Stomach (tissue), 4 donors: ENCODE data around the gene HLA-DOA.

Experiments
- CTCF ChIP-seq, 7 experiments: fragments of 450-650 bp in 4 of 7; fragments of 200-600 bp in 3 of 7; sonication (generic) in 3 of 7; IDR thresholded peaks; one replicate each; pipeline ENCODE4 v1.5.1; 2016 to 2019; ENCODE audit warnings: antibody characterized with exemption in 7 of 7, control low read depth in 2 of 7, mild to moderate bottlenecking in 1 of 7
- EP300 ChIP-seq: sonication (generic); formaldehyde crosslinking; IDR thresholded peaks from one replicate; pipeline ENCODE4 v1.6.1; 2017; ENCODE audit warnings: antibody characterized with exemption
- POLR2A ChIP-seq, 4 donors: fragments of 450-650 bp; IDR thresholded peaks; one replicate each; pipeline ENCODE4 v1.6.1; 2016; ENCODE audit warnings: antibody characterized with exemption in 4 of 4, control low read depth in 2 of 4, mild to moderate bottlenecking in 1 of 4, moderate library complexity in 1 of 4
- POLR2AphosphoS5 ChIP-seq, 3 donors: sonication (generic); formaldehyde crosslinking; IDR thresholded peaks; one replicate each; pipeline ENCODE4 v1.6.1; 2016; ENCODE audit warnings: antibody characterized with exemption in 3 of 3

DNA sequence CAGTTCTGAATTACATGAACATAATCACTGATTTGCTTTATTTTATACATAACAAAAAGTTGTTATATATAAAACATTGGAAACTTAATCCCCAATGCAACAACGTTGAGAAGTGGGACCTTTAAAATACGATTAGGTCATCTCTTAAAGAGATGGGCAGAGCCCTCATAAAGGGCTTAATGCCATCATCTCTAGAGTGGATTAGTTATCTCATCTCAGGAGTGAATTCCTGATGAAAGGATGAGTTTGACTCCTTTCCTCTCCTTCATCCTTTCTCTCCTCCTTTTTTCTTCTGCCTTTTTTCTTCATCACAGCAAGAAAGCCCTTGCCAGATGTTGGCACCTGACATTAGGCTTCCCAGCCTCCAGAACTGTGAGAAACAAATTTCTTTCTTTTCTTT, 13.9 kb downstream of the HLA-DOA start:
- TF ChIP-seq POLR2A (IDR thresholded peaks at IDR 0.05): no peak
- TF ChIP-seq CTCF (IDR thresholded peaks at IDR 0.05): no peak
- no peak for TF ChIP-seq EP300
- no peak for TF ChIP-seq POLR2AphosphoS5 (IDR thresholded peaks at IDR 0.05)
